Esophagus squamous epithelium (tissue), 5 donors: ENCODE data around the gene WWOX. TPM values are rescaled to one million over a fixed set of nuclear protein-coding genes. Genes with fewer than 3 reads are reported as not detected.

ENCODE experiments used
- DNase-seq: peaks from one replicate; lab custom pipeline; 2025; lab: John Stamatoyannopoulos, UW
- H3K27ac ChIP-seq, 4 donors: fragments of 200-600 bp; sonication (generic); one replicate each; pipeline ENCODE4 v1.5.1; 2016 to 2019; ENCODE audit warnings: mild to moderate bottlenecking in 1 of 4
- H3K27me3 ChIP-seq, 4 donors: fragments of 200-600 bp; sonication (generic); 1 replicate in 3 of 4; 2 replicates in 1 of 4; pipeline versions ENCODE4 v1.5.1 to v1.6.0; 2017 to 2021; ENCODE audit warnings: antibody characterized with exemption in 1 of 4
- H3K36me3 ChIP-seq, 3 donors: fragments of 200-600 bp; sonication (generic); one replicate each; pipeline ENCODE4 v1.5.1; 2016 to 2019
- H3K4me1 ChIP-seq, 3 donors: fragments of 200-600 bp; sonication (generic); one replicate each; pipeline ENCODE4 v1.5.1; 2017 to 2019
- H3K4me3 ChIP-seq, 4 donors: fragments of 200-600 bp; sonication (generic); 1 replicate in 3 of 4; 2 replicates in 1 of 4; pipeline ENCODE4 v1.5.1; 2016 to 2019; ENCODE audit warnings: mild to moderate bottlenecking in 2 of 4, moderate library complexity in 1 of 4
- H3K9me3 ChIP-seq, 3 donors: fragments of 200-600 bp; sonication (generic); one replicate each; pipeline ENCODE4 v1.5.1; 2016 to 2019
- CTCF ChIP-seq, 6 experiments: fragments of 450-650 bp in 4 of 6; fragments of 200-600 bp in 2 of 6; sonication (generic) in 2 of 6; IDR thresholded peaks; one replicate each; pipeline ENCODE4 v1.5.1; 2016 to 2019; ENCODE audit warnings: antibody characterized with exemption in 6 of 6, mild to moderate bottlenecking in 4 of 6, moderate library complexity in 4 of 6
- POLR2A ChIP-seq, 4 donors: fragments of 450-650 bp; IDR thresholded peaks; one replicate each; pipeline ENCODE4 v1.6.1; 2017; ENCODE audit warnings: antibody characterized with exemption in 4 of 4, mild to moderate bottlenecking in 4 of 4, moderate library complexity in 3 of 4
- WGBS, 2 donors: methylation state at CpG; one replicate each; pipeline ENCODE4 v1.1.5; 2018; 5-methylcytosine and 5-hydroxymethylcytosine counted together
- intact Hi-C: fragments of 100-400 bp; cut with DNase I; formaldehyde crosslinking; loops from one replicate; pipeline ENCODE4 v1.15.0; 2022
- total RNA-seq, 4 donors: library from RNA; depleted of rRNA; stranded (reverse); fragments of >200 nt; gene quantifications; one replicate each; pipeline ENCODE4 v1.1.0, GENCODE V29; 2016
- donor health status: DM: yes; HTN: yes; CAD: no.

Gene WWOX
- total RNA-seq, 4 donors from 2014 or later: 20.9 to 31.1 (median 27.5) TPM

- 90 to 95% methylated on average over 13 of the region's 13 CpGs for WGBS, 2 donors
- Histone ChIP-seq H3K4me1 (no peaks in the 10 kb centered on the region), H3K27me3 (no peaks in the 10 kb centered on the region), H3K27ac (no peak overlapping the region), H3K36me3 (no peaks in the 10 kb centered on the region), H3K9me3 (no peaks in the 10 kb centered on the region), H3K4me3 (no peak overlapping the region)
- DNase-seq: no peak
- no peak for TF ChIP-seq CTCF (IDR thresholded peaks at IDR 0.05)
- intact Hi-C loops: no loop called here
Observed at GRCh38 chr16:78438632-78439031, 339.2 kb downstream of the WWOX start.

DNA sequence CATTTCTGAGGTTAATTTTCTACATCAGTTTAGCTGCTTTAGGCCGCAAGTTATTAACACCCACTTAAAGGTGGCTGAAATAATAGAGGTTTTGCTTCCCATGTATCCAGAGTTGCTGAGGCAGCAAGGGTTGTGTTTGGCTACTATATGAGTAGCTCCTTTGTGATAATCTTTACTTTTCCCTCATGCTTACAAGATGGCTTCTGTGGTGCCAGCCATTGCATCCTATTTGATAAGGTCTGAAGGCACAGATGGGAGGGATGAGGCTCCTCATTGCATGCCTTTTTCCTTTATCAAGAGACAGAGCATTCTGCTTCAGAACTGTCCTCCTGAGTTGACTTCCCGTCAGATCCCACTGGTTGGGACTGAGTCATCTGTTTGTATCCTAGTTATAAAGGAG lies 340.2 kb downstream of the WWOX start:
- Histone ChIP-seq H3K27ac (no peak overlapping the region), H3K27me3 (no peaks in the 10 kb centered on the region), H3K4me3 (no peak overlapping the region), H3K4me1 (no peaks in the 10 kb centered on the region), H3K36me3 (no peaks in the 10 kb centered on the region), H3K9me3 (no peaks in the 10 kb centered on the region)
- intact Hi-C loops: no loop called here
- DNase-seq: no peak
- 58 to 87% methylated on average over 2 of the region's 2 CpGs for WGBS, 2 donors
- TF ChIP-seq CTCF (IDR thresholded peaks at IDR 0.05): no peak
- no peak for TF ChIP-seq POLR2A (IDR thresholded peaks at IDR 0.05)

- Histone ChIP-seq H3K27ac (no peak overlapping the region), H3K27me3 (no peaks in the 10 kb centered on the region), H3K4me3 (no peak overlapping the region), H3K4me1 (no peaks in the 10 kb centered on the region), H3K36me3 (no peaks in the 10 kb centered on the region), H3K9me3 (no peaks in the 10 kb centered on the region)
- no peak for TF ChIP-seq CTCF (IDR thresholded peaks at IDR 0.05)
- TF ChIP-seq POLR2A (IDR thresholded peaks at IDR 0.05): no peak
- WGBS, 2 donors: 68 to 94% methylated on average over 4 to 5 of the region's 5 CpGs
- DNase-seq: no peak
- intact Hi-C loops: no loop called here
Observed at GRCh38 chr16:78441298-78441697, 341.8 kb downstream of the WWOX start.

DNA sequence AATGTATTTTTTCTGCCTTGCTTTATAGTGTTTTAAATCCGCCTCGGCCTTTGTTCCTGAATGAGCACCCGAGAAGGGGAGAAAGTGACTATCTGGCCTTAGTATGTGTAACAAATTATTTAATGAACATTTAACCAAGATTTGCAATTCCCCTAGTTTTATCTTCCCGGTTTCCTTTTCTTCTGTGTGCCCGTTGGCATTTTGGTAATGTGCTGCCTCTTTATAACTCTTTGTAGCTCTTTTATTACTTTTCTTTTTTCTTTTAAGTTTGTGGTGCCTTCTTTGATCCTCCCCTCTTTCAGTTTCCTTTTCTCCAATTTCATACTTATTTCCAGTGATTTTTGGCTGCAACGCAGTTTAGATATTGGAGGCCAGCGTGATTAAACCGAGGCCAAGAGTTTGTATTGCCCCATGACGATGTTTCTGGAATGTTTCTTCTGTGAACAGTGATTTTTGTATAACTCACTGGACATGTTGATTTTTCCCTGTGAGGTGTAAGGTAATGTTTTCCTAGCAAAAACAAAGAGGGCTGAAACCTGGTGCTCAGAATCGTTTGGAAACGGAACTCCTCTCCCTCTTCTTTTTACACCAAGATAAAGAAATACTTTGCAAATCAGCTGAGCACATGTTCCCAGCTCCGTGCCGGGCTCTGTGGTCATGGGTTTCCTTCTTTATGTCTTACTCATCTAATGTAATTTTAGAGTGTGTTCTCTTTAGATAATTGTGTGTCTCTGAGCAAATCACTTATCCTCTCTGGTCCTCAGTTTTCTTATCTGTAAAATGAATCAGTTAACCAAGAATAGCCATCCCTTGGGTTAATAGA lies 344.3 kb downstream of the WWOX start:
- Histone ChIP-seq H3K9me3 (no peaks in the 10 kb centered on the region), H3K4me3 (no peak overlapping the region), H3K27me3 (no peaks in the 10 kb centered on the region), H3K4me1 (no peaks in the 10 kb centered on the region), H3K27ac (no peak overlapping the region), H3K36me3 (no peaks in the 10 kb centered on the region)
- DNase-seq: no peak
- intact Hi-C loops: no loop called here
- no peak for TF ChIP-seq POLR2A (IDR thresholded peaks at IDR 0.05)
- TF ChIP-seq CTCF (IDR thresholded peaks at IDR 0.05): no peak
- 59 to 69% methylated on average over 13 of the region's 13 CpGs for WGBS, 2 donors

DNA sequence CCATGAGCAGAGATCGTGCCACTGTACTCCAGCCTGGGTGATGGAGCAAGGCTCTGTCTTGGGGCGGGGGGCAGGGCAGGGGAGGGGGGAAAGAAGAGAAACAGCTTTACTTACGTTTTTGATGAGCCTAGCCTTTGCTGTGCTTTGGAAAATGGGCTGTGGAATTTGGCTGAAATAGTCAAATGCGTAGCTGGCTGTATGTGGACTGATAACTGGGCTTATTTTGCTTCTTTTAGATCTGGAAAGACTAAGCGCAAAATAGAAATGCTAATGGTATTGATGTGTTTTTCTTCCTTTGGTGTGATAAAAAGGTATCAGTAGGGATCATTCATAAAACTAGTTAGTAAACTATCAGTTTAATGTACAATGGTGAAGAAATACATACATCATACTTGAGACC lies 346.4 kb downstream of the WWOX start:
- Histone ChIP-seq H3K36me3 (no peaks in the 10 kb centered on the region), H3K4me1 (no peaks in the 10 kb centered on the region), H3K27ac (no peak overlapping the region), H3K4me3 (no peak overlapping the region), H3K27me3 (no peaks in the 10 kb centered on the region), H3K9me3 (no peaks in the 10 kb centered on the region)
- DNase-seq: no peak
- no peak for TF ChIP-seq POLR2A (IDR thresholded peaks at IDR 0.05)
- intact Hi-C loops: no loop called here
- WGBS, 2 donors: 88 to 96% methylated on average over 4 of the region's 5 CpGs
